K562 (cell line): ENCODE data around the gene GYG2. TPM values are rescaled to one million over a fixed set of nuclear protein-coding genes. Genes with fewer than 3 reads are reported as not detected.

Experiments
- ATAC-seq: fragments of 200-7000 bp; cut with Tn5 transposase; 3 replicates; pipeline ENCODE4 v1.9.1; 2020; ENCODE audit warnings: moderate library complexity
- BruUV-seq: library from RNA; stranded (reverse); fragments of 400-500 nt; replicated peaks from 2 replicates; lab custom pipeline; 2021; lab: Mats Ljungman, UMichigan
- CTCF ChIA-PET: fragments of 300-600 bp; formaldehyde crosslinking; extraction: SDS; loops from one replicate; lab custom pipeline; 2021; ENCODE audit warnings: low intra/inter-chr PET ratio; lab: Yijun Ruan, JAX
- POLR2A ChIA-PET: fragments of 300-600, 350-650 bp; sonication (Branson Sonifier 250); formaldehyde crosslinking; extraction: SDS; loops from one replicate; lab custom pipeline; 2021; ENCODE audit warnings: antibody characterized with exemption, inconsistent platforms; lab: Yijun Ruan, JAX
- DNase-seq, 4 experiments: peaks; one replicate each; pipeline versions ENCODE4 v3.0.0 to v3.0.0-alpha.2; 2011 to 2018; ENCODE audit warnings: low spot score in 3 of 4, mixed read lengths in 3 of 4; ENCODE audit errors: extremely low read depth in 1 of 4
- FAIRE-seq: peaks from 2 replicates; lab custom pipeline; 2011; peaks lifted over from hg19 to GRCh38; lab: Jason Lieb, UNC
- H2AFZ ChIP-seq: 2 replicates; pipeline ENCODE4 v1.6.0; 2011; ENCODE audit warnings: low read depth, low read length, control low read depth, inconsistent platforms
- H3K27ac ChIP-seq: fragments of 200-600 bp; 3 replicates; pipeline ENCODE4 v1.8.0; 2011; ENCODE audit warnings: low read depth, mild to moderate bottlenecking, control low read depth, inconsistent platforms, low read length, moderate library complexity, mixed read lengths; ENCODE audit errors: extremely low read depth
- H3K27me3 ChIP-seq, 2 experiments: fragments of 300-600 bp in 1 of 2; 2 replicates in 1 of 2; 3 replicates in 1 of 2; pipeline versions ENCODE4 v1.6.0 to v1.8.0; 2011; ENCODE audit warnings: inconsistent platforms in 2 of 2, low read length in 2 of 2, mild to moderate bottlenecking in 1 of 2, mixed read lengths in 1 of 2, moderate library complexity in 1 of 2; ENCODE audit not compliant: control insufficient read depth in 2 of 2, insufficient read depth in 2 of 2
- H3K36me3 ChIP-seq: fragments of 300-600 bp; 3 replicates; pipeline ENCODE4 v1.8.0; 2011; ENCODE audit warnings: mild to moderate bottlenecking, low read length, inconsistent platforms; ENCODE audit not compliant: control insufficient read depth, insufficient read depth
- H3K4me1 ChIP-seq, 2 experiments: fragments of 200-600 bp in 1 of 2; replicated peaks in 1 of 2; 2 replicates in 1 of 2; 3 replicates in 1 of 2; pipeline versions ENCODE4 v1.5.1 to v1.8.0; 2011; ENCODE audit warnings: inconsistent platforms in 2 of 2, low read length in 2 of 2, mild to moderate bottlenecking in 1 of 2, mixed read lengths in 1 of 2, moderate library complexity in 1 of 2; ENCODE audit not compliant: control insufficient read depth in 2 of 2, insufficient read depth in 2 of 2
- H3K4me2 ChIP-seq: 2 replicates; pipeline ENCODE4 v1.6.1; 2011; ENCODE audit warnings: low read length, control low read depth, inconsistent platforms, mixed read lengths; ENCODE audit not compliant: insufficient read depth
- H3K4me3 ChIP-seq: fragments of 200-600 bp; sonication (generic), shearing (Covaris generic); 2 replicates; pipeline ENCODE4 v1.5.1; 2016; ENCODE audit warnings: control low read depth, inconsistent platforms
- H3K79me2 ChIP-seq: fragments of 200-600 bp; 3 replicates; pipeline ENCODE4 v1.8.0; 2011; ENCODE audit warnings: low read length, inconsistent platforms; ENCODE audit not compliant: control insufficient read depth, insufficient read depth
- H3K9ac ChIP-seq, 2 experiments: 2 replicates each; pipeline versions ENCODE4 v1.6.0 to v1.6.1; 2011; ENCODE audit warnings: low read depth in 2 of 2, low read length in 2 of 2, control low read depth in 1 of 2, inconsistent platforms in 1 of 2, mild to moderate bottlenecking in 1 of 2, mixed read lengths in 1 of 2; ENCODE audit not compliant: insufficient read depth in 1 of 2
- H3K9me1 ChIP-seq: one replicate; pipeline ENCODE4 v1.6.0; 2011; ENCODE audit warnings: inconsistent platforms, mild to moderate bottlenecking, low read length, moderate library complexity; ENCODE audit not compliant: control insufficient read depth, insufficient read depth
- H3K9me3 ChIP-seq: replicated peaks from 2 replicates; pipeline ENCODE4 v1.5.1; 2011; ENCODE audit warnings: low read depth, low read length, inconsistent platforms; ENCODE audit not compliant: control insufficient read depth, insufficient read depth
- H4K20me1 ChIP-seq: replicated peaks from 2 replicates; pipeline ENCODE4 v1.6.1; 2011; ENCODE audit warnings: low read length, inconsistent platforms, mixed read lengths; ENCODE audit not compliant: control insufficient read depth, insufficient read depth
- DEAF1 ChIP-seq: fragments of 450-650 bp; formaldehyde crosslinking; IDR thresholded peaks from 2 replicates; pipeline ENCODE4 v1.4.0; 2020; ENCODE audit warnings: mild to moderate bottlenecking, moderate library complexity
- FIP1L1 ChIP-seq: fragments of 200-400 bp; formaldehyde crosslinking; IDR thresholded peaks from 2 replicates; pipeline ENCODE4 v1.6.1; 2018; ENCODE audit warnings: mild to moderate bottlenecking, low read depth, low read length; ENCODE audit not compliant: poor library complexity, severe bottlenecking
- KHSRP ChIP-seq: fragments of 450-650 bp; IDR thresholded peaks from 2 replicates; pipeline ENCODE4 v1.6.1; 2017
- KLF10 ChIP-seq: fragments of 250-450 bp; sonication (Bioruptor Pico); IDR thresholded peaks from 2 replicates; pipeline ENCODE4 v1.6.1; 2021; ENCODE audit warnings: matching md5 sums
- NBN ChIP-seq: fragments of 450-650 bp; IDR thresholded peaks from 2 replicates; pipeline ENCODE4 v1.6.1; 2016; ENCODE audit warnings: low read depth, mild to moderate bottlenecking
- PRMT5 ChIP-seq: sonication (generic); formaldehyde crosslinking; IDR thresholded peaks from 2 replicates; pipeline ENCODE4 v1.5.0; 2020; ENCODE audit warnings: missing genetic modification reagents
- ZBTB12 ChIP-seq: fragments of 250-450 bp; sonication (Bioruptor Pico); IDR thresholded peaks from 2 replicates; pipeline ENCODE4 v1.4.0; 2020
- ZNF354B ChIP-seq: fragments of 250-450 bp; sonication (Bioruptor Pico); IDR thresholded peaks from 2 replicates; pipeline ENCODE4 v1.4.0; 2020
- ZNF507 ChIP-seq: conservative IDR thresholded peaks from 2 replicates; pipeline ENCODE4 v1.6.1; 2017; ENCODE audit warnings: missing genetic modification characterization, missing compliant biosample characterization
- WGBS: fragments of 100-300 bp; shearing (Covaris generic); methylation state at CpG from one replicate; pipeline ENCODE4 v1.1.6; 2016; ENCODE audit warnings: low coverage, mixed read lengths; ENCODE audit not compliant: insufficient coverage; ENCODE audit errors: missing lambda C conversion rate; 5-methylcytosine and 5-hydroxymethylcytosine counted together
- in situ Hi-C: fragments of 300-500 bp; cut with MboI; formaldehyde crosslinking; loops from 4 replicates; pipeline ENCODE4 v1.15.0; 2018; ENCODE audit warnings: inconsistent platforms, mixed read lengths
- intact Hi-C: fragments of 100-400 bp; cut with micrococcal nuclease; formaldehyde crosslinking; loops from 2 replicates; pipeline ENCODE4 v1.14.2; 2022
- polyA plus RNA-seq, 8 experiments: library from polyadenylated mRNA; depleted of rRNA in 4 of 8; stranded (reverse) in 5 of 8; unstranded in 3 of 8; fragments of >200 nt; fragmentation: Nextera tagmentation in 2 of 8; fragmentation: Illumina TruSeq in 1 of 8; extraction: Ambion mirVana in 2 of 8; extraction: Trizol in 1 of 8; gene quantifications; 2 replicates each; pipeline versions ENCODE4 v1.2.1 to v1.2.3, GENCODE V29; 2011 to 2014; ENCODE audit warnings: inconsistent platforms in 1 of 8, missing spikeins in 1 of 8
- total RNA-seq, 7 experiments: library from RNA; depleted of rRNA in 6 of 7; stranded (reverse); fragments of >200 nt in 6 of 7; fragmentation: Illumina TruSeq in 2 of 7; extraction: Trizol in 2 of 7; gene quantifications; 2 replicates each; pipeline versions ENCODE4 v1.2.1 to v1.2.3, GENCODE V29; 2011 to 2021; ENCODE audit warnings: low replicate concordance in 1 of 7

The GYG2 gene
- total and polyA plus RNA-seq, 9 of the 15 experiments (the other 6 are each of a cell fraction or from before 2014, with no cell fraction given) = 0.24 to 4.4 (median 2.9) TPM

DNA sequence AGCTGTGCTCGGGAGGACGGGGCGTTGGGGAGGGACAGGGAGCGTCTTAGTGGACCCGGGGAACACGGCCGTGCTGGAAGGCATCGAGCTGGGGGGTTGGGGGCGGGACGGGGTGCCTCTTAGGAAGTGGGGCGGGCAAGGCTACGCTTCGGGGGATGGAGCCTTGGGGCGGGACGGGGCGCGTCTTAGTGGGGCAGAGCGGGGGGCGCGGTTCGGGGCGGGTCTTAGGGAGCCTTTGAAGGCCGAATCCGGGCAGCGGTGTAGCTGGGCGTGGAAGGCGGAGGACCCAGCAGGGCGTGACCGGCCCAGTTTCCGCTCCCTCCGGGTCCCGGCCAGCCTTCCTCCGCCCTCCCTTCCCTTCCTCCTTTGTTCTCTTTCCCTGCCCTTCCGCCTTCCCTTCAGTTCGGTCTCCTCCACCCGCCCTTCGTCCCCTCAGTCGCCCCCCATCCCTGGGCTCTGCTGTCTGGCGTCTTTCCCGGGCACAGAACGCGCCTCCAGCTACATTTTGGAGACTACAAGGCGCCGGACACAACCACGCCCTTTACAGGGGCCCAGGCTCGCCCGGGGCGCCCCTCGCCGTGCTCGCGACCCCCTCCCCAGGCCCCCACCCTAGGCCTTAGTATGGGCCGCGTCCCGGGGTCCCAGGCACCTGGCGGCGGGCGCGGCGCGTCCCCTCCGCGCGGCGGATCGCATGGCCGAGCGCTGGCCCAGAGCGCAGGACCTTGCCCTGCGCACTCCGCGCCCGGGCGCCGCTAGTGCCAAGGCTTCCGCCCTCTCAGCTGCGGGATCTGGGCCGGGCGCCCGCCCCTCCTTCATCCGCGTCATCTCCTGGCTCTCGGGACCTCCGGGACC, 100.1 kb downstream of the GYG2 start, which contains the start of gene ARSD (continued):
- TF ChIP-seq KLF10 (CRISPR knock-in tag) = no peak
- TF ChIP-seq KHSRP = no peak
- TF ChIP-seq PRMT5 = no peak
- no peak for TF ChIP-seq DEAF1
- TF ChIP-seq ZBTB12 (CRISPR knock-in tag) = no peak
- TF ChIP-seq, all 486 proteins: peak for 0

GRCh38 chrX:2931155-2931554, 102.4 kb downstream of the GYG2 start:
- H4K20me1 ChIP-seq = no peaks in the 10 kb centered on the region
- BruUV-seq = no TSS peak
- no peaks in the 10 kb centered on the region for H3K79me2 ChIP-seq
- H3K9ac ChIP-seq = no peak overlapping the region
- FAIRE-seq = no peak
- CTCF ChIA-PET = no interaction called here
- no peak overlapping the region for H3K27ac ChIP-seq
- H3K4me1 ChIP-seq = peaks cover 0 to 3% of the 10 kb centered on the region in 2 experiments; a peak in 2 of 5 replicates
- H3K9me3 ChIP-seq = no peaks in the 10 kb centered on the region
- H3K36me3 ChIP-seq = no peaks in the 10 kb centered on the region
- no peaks in the 10 kb centered on the region for H3K27me3 ChIP-seq
- no peak overlapping the region for H3K4me3 ChIP-seq
- POLR2A ChIA-PET = interaction anchor here (1.0 kb wide), 1 partner anchor 544 kb away, joined by 3 read pairs; no protein-coding TSS in a partner anchor
- TF ChIP-seq FIP1L1 (no peak), ZNF354B (CRISPR knock-in tag) (peak; percentile 91), NBN (no peak), ZNF507 (tag) (peak; percentile 97)
- DNase-seq = no peak
- H3K9me1 ChIP-seq = no peaks in the 10 kb centered on the region
- WGBS = 17% methylated on average over 2 of the region's 2 CpGs
- no peak overlapping the region for H2AFZ ChIP-seq
- H3K4me2 ChIP-seq = no peak overlapping the region
- ATAC-seq = no peak
- in situ Hi-C loops = no loop called here
- intact Hi-C loops = no loop called here
